Mesothelial cell of epicardium (in vitro differentiated cells): ENCODE measurements around the gene GM2A. TPM values are rescaled to one million over a fixed set of nuclear protein-coding genes. Genes with fewer than 3 reads are reported as not detected.

Experiments used
- DNase-seq, 2 experiments: peaks; one replicate each; pipeline ENCODE4 v3.0.0; 2021; ENCODE audit warnings: low spot score in 2 of 2; ENCODE audit not compliant: unreplicated experiment in 2 of 2
- H3K27ac Mint-ChIP-seq: 2 replicates; pipeline ENCODE4 v1.8.0; 2021; ENCODE audit warnings: mixed read lengths
- H3K27me3 Mint-ChIP-seq: 2 replicates; pipeline ENCODE4 v1.8.0; 2021; ENCODE audit warnings: low read depth, mixed read lengths
- H3K36me3 Mint-ChIP-seq: 2 replicates; pipeline ENCODE4 v1.8.0; 2021; ENCODE audit warnings: mixed read lengths
- H3K4me1 Mint-ChIP-seq: 2 replicates; pipeline ENCODE4 v1.8.0; 2021; ENCODE audit warnings: mixed read lengths
- H3K4me3 Mint-ChIP-seq: 2 replicates; pipeline ENCODE4 v1.8.0; 2021; ENCODE audit warnings: mild to moderate bottlenecking, moderate library complexity, mixed read lengths
- H3K9me3 Mint-ChIP-seq: 2 replicates; pipeline ENCODE4 v1.8.0; 2021; ENCODE audit warnings: mixed read lengths
- CTCF ChIP-seq: fragments of 200-600 bp; sonication (generic); IDR thresholded peaks from one replicate; pipeline ENCODE4 v1.5.0; 2021; ENCODE audit warnings: antibody characterized with exemption; ENCODE audit not compliant: unreplicated experiment
- total RNA-seq: library from RNA; stranded (reverse); gene quantifications from 3 replicates; pipeline ENCODE4 v1.2.1, GENCODE V29; 2021

Gene GM2A
- total RNA-seq, 1 donor from 2014 or later: 41.8 TPM

DNA sequence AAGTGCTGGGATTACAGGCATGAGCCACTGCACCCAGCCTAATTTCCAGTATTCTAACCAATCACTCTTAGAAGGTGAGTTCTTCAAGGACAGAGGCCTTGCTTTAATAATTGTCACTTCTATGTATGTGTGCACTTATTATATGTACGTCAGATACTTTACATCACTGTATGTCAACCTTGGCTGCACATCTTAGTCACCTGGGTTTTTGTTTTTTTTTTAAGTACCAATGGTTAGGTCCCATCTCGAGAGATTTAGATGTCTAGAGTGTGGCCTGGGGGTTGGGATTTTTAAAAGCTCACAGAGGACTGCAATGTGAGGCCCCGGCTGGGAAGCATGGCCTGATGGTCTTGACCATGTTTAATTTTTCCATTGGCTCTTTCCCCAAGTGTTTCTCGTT, 9.9 kb upstream of the GM2A start:
- TF ChIP-seq CTCF: no peak
- Mint-ChIP-seq H3K27ac (no peak overlapping the region), H3K27me3 (no peaks in the 10 kb centered on the region), H3K4me3 (no peak overlapping the region), H3K4me1 (peaks cover 8% of the 10 kb centered on the region), H3K36me3 (no peaks in the 10 kb centered on the region), H3K9me3 (peaks cover 3% of the 10 kb centered on the region)
- no peak for DNase-seq

- H3K4me1 Mint-ChIP-seq: peaks cover 10% of the 10 kb centered on the region
- H3K36me3 Mint-ChIP-seq: no peaks in the 10 kb centered on the region
- TF ChIP-seq CTCF: no peak
- H3K4me3 Mint-ChIP-seq: no peak overlapping the region
- H3K9me3 Mint-ChIP-seq: peaks cover 3% of the 10 kb centered on the region
- DNase-seq: no peak
- H3K27ac Mint-ChIP-seq: no peak overlapping the region
- H3K27me3 Mint-ChIP-seq: no peaks in the 10 kb centered on the region
These were observed 9.4 kb upstream of the GM2A start for GRCh38 chr5:151243564-151243963.

- H3K9me3 Mint-ChIP-seq: peaks cover 3% of the 10 kb centered on the region
- no peak overlapping the region for H3K27ac Mint-ChIP-seq
- H3K36me3 Mint-ChIP-seq: no peaks in the 10 kb centered on the region
- DNase-seq: no peak
- no peak for TF ChIP-seq CTCF
- no peaks in the 10 kb centered on the region for H3K27me3 Mint-ChIP-seq
- peaks cover 12% of the 10 kb centered on the region for H3K4me1 Mint-ChIP-seq
- no peak overlapping the region for H3K4me3 Mint-ChIP-seq
These were observed 8.8 kb upstream of the GM2A start for GRCh38 chr5:151244206-151244605.

GRCh38 chr5:151245680-151246219, 7.2 kb upstream of the GM2A start:
- TF ChIP-seq CTCF: no peak
- DNase-seq: no peak
- peaks cover 12% of the 10 kb centered on the region for H3K4me1 Mint-ChIP-seq
- no peak overlapping the region for H3K4me3 Mint-ChIP-seq
- no peaks in the 10 kb centered on the region for H3K27me3 Mint-ChIP-seq
- no peaks in the 10 kb centered on the region for H3K36me3 Mint-ChIP-seq
- H3K27ac Mint-ChIP-seq: no peak overlapping the region
- H3K9me3 Mint-ChIP-seq: no peaks in the 10 kb centered on the region

DNA sequence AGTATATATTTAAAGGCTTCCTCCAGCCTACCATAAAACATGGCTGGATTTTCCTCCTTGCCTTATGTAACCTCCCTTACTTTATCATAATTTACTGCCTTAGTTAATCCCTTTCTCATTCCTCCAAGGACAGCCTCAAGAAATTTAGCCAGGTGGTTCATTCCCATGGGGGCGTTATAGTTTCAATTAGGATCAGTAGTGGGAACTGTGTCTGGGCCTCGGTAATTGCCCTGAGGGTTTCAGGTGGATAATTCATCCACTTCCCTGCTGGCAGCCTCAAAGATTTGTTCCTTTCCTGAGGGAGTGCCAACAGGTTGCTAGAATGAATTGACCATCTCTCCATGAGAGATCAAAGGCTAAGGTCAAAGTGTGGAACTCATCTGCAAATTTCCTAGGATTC, 4.3 kb upstream of the GM2A start:
- H3K27me3 Mint-ChIP-seq: no peaks in the 10 kb centered on the region
- no peak for TF ChIP-seq CTCF
- H3K27ac Mint-ChIP-seq: no peak overlapping the region
- H3K36me3 Mint-ChIP-seq: no peaks in the 10 kb centered on the region
- H3K9me3 Mint-ChIP-seq: no peaks in the 10 kb centered on the region
- DNase-seq: no peak
- peaks cover 13% of the 10 kb centered on the region for H3K4me1 Mint-ChIP-seq
- no peak overlapping the region for H3K4me3 Mint-ChIP-seq

- Mint-ChIP-seq H3K9me3 (no peaks in the 10 kb centered on the region), H3K4me3 (no peak overlapping the region), H3K36me3 (no peaks in the 10 kb centered on the region), H3K27me3 (no peaks in the 10 kb centered on the region), H3K27ac (no peak overlapping the region), H3K4me1 (peaks cover 19% of the 10 kb centered on the region)
- no peak for DNase-seq
- no peak for TF ChIP-seq CTCF
These were observed 3.7 kb upstream of the GM2A start for GRCh38 chr5:151249281-151249680.
